ENCODE data around the gene BLOC1S5.

The BLOC1S5 gene

GRCh38 chr6:8063761-8064637 lies at the start of gene BLOC1S5:
BLOC1S5 (minus strand) TSS chr6:8064389; CDS start chr6:8064376, 13 bp downstream.
- peak; percentile 96 to 97 for DNase-seq

GRCh38 chr6:8113131-8113654 lies 49.0 kb upstream of the BLOC1S5 start:
- DNase-seq, result no peak

GRCh38 chr6:8110725-8111124 lies 46.5 kb upstream of the BLOC1S5 start:
- DNase-seq, result no peak

- no peak for DNase-seq
Measured at GRCh38 chr6:8110117-8110721, 46.0 kb upstream of the BLOC1S5 start.

- DNase-seq, result no peak
Measured at GRCh38 chr6:8108759-8109539, 44.8 kb upstream of the BLOC1S5 start.

GRCh38 chr6:8108031-8108660 lies 44.0 kb upstream of the BLOC1S5 start:
- no peak for DNase-seq

GRCh38 chr6:8105791-8106190 lies 41.6 kb upstream of the BLOC1S5 start:
- DNase-seq, result no peak

- no peak for DNase-seq
Measured at GRCh38 chr6:8103726-8104125, 39.5 kb upstream of the BLOC1S5 start.

GRCh38 chr6:8102122-8102958 lies 38.2 kb upstream of the BLOC1S5 start, which contains the start of gene EEF1E1:
EEF1E1 (minus strand) TSS chr6:8102548; CDS start chr6:8102521, 27 bp downstream.
- peak; percentile 96 to 98 for DNase-seq

GRCh38 chr6:8100159-8100854 lies 36.1 kb upstream of the BLOC1S5 start:
- DNase-seq, result no peak

GRCh38 chr6:8090650-8091049 lies 26.5 kb upstream of the BLOC1S5 start:
- DNase-seq, result no peak

- DNase-seq, result no peak
Measured at GRCh38 chr6:8088886-8089285, 24.7 kb upstream of the BLOC1S5 start.

GRCh38 chr6:8087870-8088754 lies 23.9 kb upstream of the BLOC1S5 start:
- no peak for DNase-seq

GRCh38 chr6:8086755-8087306 lies 22.6 kb upstream of the BLOC1S5 start:
- no peak for DNase-seq

- DNase-seq, result peak in 1 of 2 donors; percentile 57
Measured at GRCh38 chr6:8085053-8085511, 20.9 kb upstream of the BLOC1S5 start.

GRCh38 chr6:8084586-8084985 lies 20.4 kb upstream of the BLOC1S5 start:
- DNase-seq, result no peak

- no peak for DNase-seq
Measured at GRCh38 chr6:8082954-8083858, 19.0 kb upstream of the BLOC1S5 start.

- no peak for DNase-seq
Measured at GRCh38 chr6:8082572-8082953, 18.4 kb upstream of the BLOC1S5 start.
